ENCODE data around the gene ZMIZ2.

Gene ZMIZ2

GRCh38 chr7:44755698-44756627 lies 7.3 kb downstream of the ZMIZ2 start:
- no peak for DNase-seq (ENCODE audit: low read depth)

- DNase-seq (ENCODE audit: low read depth) = no peak
Measured at GRCh38 chr7:44756904-44757303, 8.3 kb downstream of the ZMIZ2 start.

GRCh38 chr7:44757311-44757710 lies 8.7 kb downstream of the ZMIZ2 start:
- no peak for DNase-seq (ENCODE audit: low read depth)

GRCh38 chr7:44757739-44758138 lies 9.1 kb downstream of the ZMIZ2 start:
- DNase-seq (ENCODE audit: low read depth) = no peak

- no peak for DNase-seq (ENCODE audit: low read depth)
Measured at GRCh38 chr7:44759246-44759645, 10.6 kb downstream of the ZMIZ2 start.

- no peak for DNase-seq (ENCODE audit: low read depth)
Measured at GRCh38 chr7:44760034-44760580, 11.5 kb downstream of the ZMIZ2 start.

- DNase-seq (ENCODE audit: low read depth) = no peak
Measured at GRCh38 chr7:44761207-44762161, 12.8 kb downstream of the ZMIZ2 start.

- no peak for DNase-seq (ENCODE audit: low read depth)
Measured at GRCh38 chr7:44762300-44762699, 13.7 kb downstream of the ZMIZ2 start.

GRCh38 chr7:44762726-44763522 lies 14.3 kb downstream of the ZMIZ2 start:
- no peak for DNase-seq (ENCODE audit: low read depth)

GRCh38 chr7:44764081-44764480 lies 15.4 kb downstream of the ZMIZ2 start:
- no peak for DNase-seq (ENCODE audit: low read depth)

GRCh38 chr7:44764665-44765578 lies 16.3 kb downstream of the ZMIZ2 start:
- no peak for DNase-seq (ENCODE audit: low read depth)

GRCh38 chr7:44765579-44766415 lies 17.1 kb downstream of the ZMIZ2 start:
- DNase-seq (ENCODE audit: low read depth) = no peak

GRCh38 chr7:44766416-44766801 lies 17.8 kb downstream of the ZMIZ2 start:
- DNase-seq (ENCODE audit: low read depth) = no peak

- DNase-seq (ENCODE audit: low read depth) = no peak
Measured at GRCh38 chr7:44767134-44767911, 18.7 kb downstream of the ZMIZ2 start.

- no peak for DNase-seq (ENCODE audit: low read depth)
Measured at GRCh38 chr7:44767912-44768627, 19.4 kb downstream of the ZMIZ2 start.

- DNase-seq (ENCODE audit: low read depth) = no peak
Measured at GRCh38 chr7:44768628-44769371, 20.2 kb downstream of the ZMIZ2 start.

GRCh38 chr7:44769376-44769775 lies 20.7 kb downstream of the ZMIZ2 start:
- DNase-seq (ENCODE audit: low read depth) = no peak
